ENCODE measurements around the gene STEAP2. TPM values are rescaled to one million over a fixed set of nuclear protein-coding genes. Genes with fewer than 3 reads are reported as not detected.

The STEAP2 gene
- total and polyA plus RNA-seq, 2 of the 4 experiments (the other 2 are of a cell fraction) = 1.8 to 3.9 TPM

- Histone ChIP-seq H3K23ac (ENCODE audit: low read depth, low read length) (no peak overlapping the region), H3K4me2 (ENCODE audit: low read depth, low read length) (no peak overlapping the region), H3K18ac (ENCODE audit: low read depth, low read length) (no peak overlapping the region), H2AFZ (replicated peaks; ENCODE audit: low read length, poor library complexity) (no peak overlapping the region), H3K9ac (ENCODE audit: low read depth, low read length) (no peak overlapping the region), H4K91ac (ENCODE audit: insufficient read depth, low read depth, low read length) (no peak overlapping the region), H2AK5ac (ENCODE audit: low read depth, low read length) (no peak overlapping the region), H4K5ac (ENCODE audit: low read depth, low read length) (no peak overlapping the region), H3K27ac (ENCODE audit: insufficient read depth, low read length) (no peak overlapping the region), H2AK9ac (replicated peaks; ENCODE audit: low read depth, low read length, poor library complexity) (no peak overlapping the region), H3K4me3 (ENCODE audit: insufficient read depth, low read depth, low read length) (no peak overlapping the region), H2BK120ac (ENCODE audit: low read depth, low read length) (no peak overlapping the region), H3K4me1 (ENCODE audit: control insufficient read depth, insufficient read depth, low read length) (no peaks in the 10 kb centered on the region), H4K20me1 (ENCODE audit: insufficient read depth, low read length) (no peaks in the 10 kb centered on the region), H4K8ac (ENCODE audit: low read depth in 2 of 2, low read length in 2 of 2) (no peak overlapping the region), H3K9me3 (ENCODE audit: control insufficient read depth, insufficient read depth, low read length) (no peaks in the 10 kb centered on the region; the same call in 1 of the 2 replicates), H2BK5ac (ENCODE audit: low read depth, low read length, poor library complexity, severe bottlenecking) (no peak overlapping the region), H3K36me3 (ENCODE audit: control insufficient read depth, insufficient read depth, low read length) (no peaks in the 10 kb centered on the region), H2BK20ac (ENCODE audit: low read depth, low read length) (no peak overlapping the region), H3K14ac (replicated peaks; ENCODE audit: low read depth, low read length) (no peak overlapping the region), H3K56ac (ENCODE audit: extremely low read depth, insufficient read depth, low read length) (no peak overlapping the region), H3K27me3 (ENCODE audit: control insufficient read depth, insufficient read depth, low read length) (no peaks in the 10 kb centered on the region), H3K9me1 (ENCODE audit: insufficient read depth, low read length) (no peaks in the 10 kb centered on the region), H2BK15ac (ENCODE audit: low read depth, low read length) (no peak overlapping the region), H3K79me1 (ENCODE audit: low read depth in 1 of 2, low read length in 2 of 2) (no peaks in the 10 kb centered on the region), H3K4ac (ENCODE audit: low read depth, low read length) (no peak overlapping the region)
- ATAC-seq (ENCODE audit: low read depth) = no peak
- ChIA-PET CTCF (interaction anchor here (1.1 kb wide), 1 partner anchor 13 kb away, joined by 4 read pairs; the partner anchor contains the start of gene STEAP1), POLR2A (ENCODE audit: unreplicated experiment) (no interaction called here)
- intact Hi-C loops (cut with micrococcal nuclease) (no loop called here), dilution Hi-C loops (cut with HindIII; ENCODE audit: low sequenced_read_pairs, unreplicated experiment) (no loop called here), in situ Hi-C loops (cut with MboI; ENCODE audit: low sequenced_read_pairs) (loop anchor here (10.0 kb wide), 2 partner anchors 97 to 267 kb away; no protein-coding TSS in a partner anchor)
- no TSS peak for BruUV-seq (replicated peaks)
- DNase-seq = no peak
- WGBS, 2 experiments (ENCODE audit: extremely low coverage in 2 of 2, insufficient read length in 1 of 2) = no CpG with 5 or more reads among the region's 4 CpGs
- TF ChIP-seq ELK1 (IDR thresholded peaks at IDR 0.05; ENCODE audit: borderline replicate concordance, low read depth, low read length) = no peak
- TF ChIP-seq, protein P1, sequence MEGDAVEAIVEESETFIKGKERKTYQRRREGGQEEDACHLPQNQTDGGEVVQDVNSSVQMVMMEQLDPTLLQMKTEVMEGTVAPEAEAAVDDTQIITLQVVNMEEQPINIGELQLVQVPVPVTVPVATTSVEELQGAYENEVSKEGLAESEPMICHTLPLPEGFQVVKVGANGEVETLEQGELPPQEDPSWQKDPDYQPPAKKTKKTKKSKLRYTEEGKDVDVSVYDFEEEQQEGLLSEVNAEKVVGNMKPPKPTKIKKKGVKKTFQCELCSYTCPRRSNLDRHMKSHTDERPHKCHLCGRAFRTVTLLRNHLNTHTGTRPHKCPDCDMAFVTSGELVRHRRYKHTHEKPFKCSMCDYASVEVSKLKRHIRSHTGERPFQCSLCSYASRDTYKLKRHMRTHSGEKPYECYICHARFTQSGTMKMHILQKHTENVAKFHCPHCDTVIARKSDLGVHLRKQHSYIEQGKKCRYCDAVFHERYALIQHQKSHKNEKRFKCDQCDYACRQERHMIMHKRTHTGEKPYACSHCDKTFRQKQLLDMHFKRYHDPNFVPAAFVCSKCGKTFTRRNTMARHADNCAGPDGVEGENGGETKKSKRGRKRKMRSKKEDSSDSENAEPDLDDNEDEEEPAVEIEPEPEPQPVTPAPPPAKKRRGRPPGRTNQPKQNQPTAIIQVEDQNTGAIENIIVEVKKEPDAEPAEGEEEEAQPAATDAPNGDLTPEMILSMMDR (conservative IDR thresholded peaks at IDR 0.05; ENCODE audit: low read depth, low read length) = no peak
- no peak for TF ChIP-seq MXI1 (IDR thresholded peaks at IDR 0.05; ENCODE audit: borderline replicate concordance, low read depth, low read length)
- TF ChIP-seq USF2 (IDR thresholded peaks at IDR 0.05; ENCODE audit: low read depth, low read length) = no peak
- no peak for TF ChIP-seq RAD21 (IDR thresholded peaks at IDR 0.05; ENCODE audit: low read length)
- no peak for TF ChIP-seq RFX5 (IDR thresholded peaks at IDR 0.05; ENCODE audit: low read depth, low read length)
- no peak for TF ChIP-seq MAZ (IDR thresholded peaks at IDR 0.05; ENCODE audit: borderline replicate concordance, low read depth, low read length)
- TF ChIP-seq NFE2L2 (IDR thresholded peaks at IDR 0.05; ENCODE audit: low read depth, low read length) = no peak
Measured at GRCh38 chr7:90167361-90167760, 44.2 kb upstream of the STEAP2 start.

Data from IMR-90 (cell line).